OCI-LY7 (cell line): ENCODE results near the gene ITGA2.

Source experiments
- CTCF ChIP-seq: fragments of 200-600 bp; sonication (generic); conservative IDR thresholded peaks from 2 replicates; pipeline ENCODE4 v1.5.1; 2014; ENCODE audit warnings: mild to moderate bottlenecking, antibody characterized with exemption, low read length, moderate library complexity, mixed read lengths
- EZH2phosphoT487 ChIP-seq: fragments of 200-600 bp; sonication (generic); IDR thresholded peaks from 2 replicates; pipeline ENCODE4 v1.6.1; 2018; ENCODE audit warnings: low read depth, borderline replicate concordance, mild to moderate bottlenecking, mixed run types, antibody characterized with exemption, low read length, moderate library complexity, mixed read lengths

- TF ChIP-seq CTCF (no peak), EZH2phosphoT487 (no peak)
These were observed 66.2 kb downstream of the ITGA2 start for GRCh38 chr5:53055365-53055764.
